K562 (cell line): ENCODE measurements around the gene CACNG7. TPM values are rescaled to one million over a fixed set of nuclear protein-coding genes. Genes with fewer than 3 reads are reported as not detected.

Source experiments
- CHD7 ChIP-seq: fragments of 200-600 bp; sonication (generic); IDR thresholded peaks from one replicate; pipeline ENCODE4 v1.6.1; 2012; ENCODE audit warnings: mild to moderate bottlenecking, low read depth, low read length, inconsistent platforms
- E2F8 ChIP-seq: fragments of 450-650 bp; IDR thresholded peaks from 2 replicates; pipeline ENCODE4 v1.7.1; 2018; ENCODE audit warnings: mild to moderate bottlenecking, low read depth; ENCODE audit not compliant: partially characterized antibody
- FOXK1 ChIP-seq: sonication (generic); formaldehyde crosslinking; IDR thresholded peaks from 2 replicates; pipeline ENCODE4 v1.8.0; 2022; ENCODE audit warnings: missing genetic modification reagents, mild to moderate bottlenecking, borderline replicate concordance
- NKRF ChIP-seq: fragments of 450-650 bp; IDR thresholded peaks from 2 replicates; pipeline ENCODE4 v1.6.1; 2016; ENCODE audit warnings: borderline replicate concordance
- SNIP1 ChIP-seq: fragments of 450-650 bp; IDR thresholded peaks from 2 replicates; pipeline ENCODE4 v1.7.1; 2017; ENCODE audit warnings: low read depth, mild to moderate bottlenecking
- TAF15 ChIP-seq: fragments of 200-400 bp; formaldehyde crosslinking; IDR thresholded peaks from 2 replicates; pipeline ENCODE4 v1.6.1; 2017; ENCODE audit warnings: mild to moderate bottlenecking, low read depth, low read length, moderate library complexity
- ZNF408 ChIP-seq: fragments of 250-450 bp; sonication (Bioruptor Pico); IDR thresholded peaks from 2 replicates; pipeline ENCODE4 v1.4.0; 2020; ENCODE audit warnings: low read depth, mild to moderate bottlenecking, moderate library complexity
- ZNF644 ChIP-seq: fragments of 200-800 bp; sonication (Bioruptor generic); IDR thresholded peaks from 2 replicates; pipeline ENCODE4 v1.6.1; 2016; ENCODE audit warnings: low read depth, missing genetic modification characterization, missing compliant biosample characterization
- polyA plus RNA-seq, 8 experiments: library from polyadenylated mRNA; depleted of rRNA in 4 of 8; stranded (reverse) in 5 of 8; unstranded in 3 of 8; fragments of >200 nt; fragmentation: Nextera tagmentation in 2 of 8; fragmentation: Illumina TruSeq in 1 of 8; extraction: Ambion mirVana in 2 of 8; extraction: Trizol in 1 of 8; gene quantifications; 2 replicates each; pipeline versions ENCODE4 v1.2.1 to v1.2.3, GENCODE V29; 2011 to 2014; ENCODE audit warnings: inconsistent platforms in 1 of 8, missing spikeins in 1 of 8
- total RNA-seq, 7 experiments: library from RNA; depleted of rRNA in 6 of 7; stranded (reverse); fragments of >200 nt in 6 of 7; fragmentation: Illumina TruSeq in 2 of 7; extraction: Trizol in 2 of 7; gene quantifications; 2 replicates each; pipeline versions ENCODE4 v1.2.1 to v1.2.3, GENCODE V29; 2011 to 2021; ENCODE audit warnings: low replicate concordance in 1 of 7

Gene CACNG7
- total and polyA plus RNA-seq, 9 of the 15 experiments (the other 6 are each of a cell fraction or from before 2014, with no cell fraction given) = not detected

DNA sequence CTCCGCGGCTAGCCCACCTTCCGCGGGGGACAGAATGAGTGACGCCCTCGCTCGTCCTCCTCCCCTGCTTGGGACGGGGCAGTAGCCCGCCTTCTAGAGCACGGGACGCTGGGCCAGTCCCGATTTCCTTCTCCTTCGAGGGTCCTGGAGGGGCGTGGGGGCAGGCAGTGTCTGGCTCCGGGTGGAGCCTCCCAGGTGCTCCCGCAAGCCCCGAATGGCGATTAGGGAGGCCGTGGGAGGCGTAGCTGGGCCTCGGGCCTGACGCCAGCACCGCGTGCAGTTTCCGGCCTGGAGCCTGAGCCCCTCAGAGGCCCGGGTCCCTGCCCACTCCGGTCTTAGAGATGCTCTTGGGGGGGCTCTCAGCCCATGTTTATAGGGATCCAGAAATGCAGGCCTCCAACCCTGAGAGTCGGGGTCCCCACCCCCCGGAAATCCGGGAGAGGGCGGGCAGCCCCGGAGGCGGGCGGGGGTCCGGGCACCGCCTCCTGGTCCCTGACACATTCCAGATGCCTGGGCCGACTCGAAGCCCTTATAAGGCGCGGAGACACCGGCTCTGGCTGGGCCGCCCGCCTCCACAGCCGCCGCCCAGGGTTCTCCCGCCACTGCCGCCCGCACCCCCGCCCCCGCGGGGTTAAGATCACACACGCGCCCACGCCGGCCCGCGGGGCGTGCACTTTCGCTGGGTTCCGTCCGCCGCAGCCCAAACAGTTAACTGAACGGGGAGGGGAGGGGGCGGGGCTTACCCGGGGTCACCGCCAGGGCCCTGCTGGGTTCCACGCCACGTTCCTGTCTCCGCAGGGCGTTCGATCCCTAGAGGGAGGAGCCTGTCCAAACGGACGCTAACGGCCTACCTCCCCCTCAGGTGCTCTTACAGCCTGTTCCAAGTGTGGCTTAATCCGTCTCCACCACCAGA, 39.9 kb upstream of the CACNG7 start (continued):
- TF ChIP-seq CHD7 (no peak), ZNF408 (CRISPR knock-in tag) (no peak), E2F8 (peak; percentile 85), SNIP1 (no peak), FOXK1 (CRISPR knock-in tag) (no peak), ZNF644 (no peak), NKRF (no peak), TAF15 (no peak)
